GM19240 (cell line): ENCODE results near the gene RFX6.
"Not testable (repeated sequence)": the region's sequence is repeated elsewhere in the genome, so short reads cannot be mapped to it uniquely, and the experiment has no call there.

Source experiments
- DNase-seq: peaks from one replicate; pipeline ENCODE4 v3.0.0; 2011; ENCODE audit warnings: low spot score; ENCODE audit not compliant: insufficient read length

Gene RFX6

GRCh38 chr6:116876635-116877611, at the start of gene RFX6:
TSS of gene RFX6 (plus strand) at chr6:116877242. CDS start at chr6:116877276, 34 bp downstream.
- DNase-seq = no peak

GRCh38 chr6:116827561-116828240, 49.3 kb upstream of the RFX6 start:
- no peak for DNase-seq

GRCh38 chr6:116828983-116829382, 48.1 kb upstream of the RFX6 start, which contains the start of gene GPRC6A:
TSS of gene GPRC6A (minus strand) at chr6:116829083. CDS start at chr6:116829013, 70 bp downstream.
- DNase-seq = no peak

GRCh38 chr6:116834526-116834925, 42.5 kb upstream of the RFX6 start:
- DNase-seq = not testable (repeated sequence)

GRCh38 chr6:116836606-116837342, 40.3 kb upstream of the RFX6 start:
- DNase-seq = no peak

- no peak for DNase-seq
Observed at GRCh38 chr6:116840091-116840490, 37.0 kb upstream of the RFX6 start.

GRCh38 chr6:116842459-116842858, 34.6 kb upstream of the RFX6 start:
- no peak for DNase-seq

- no peak for DNase-seq
Observed at GRCh38 chr6:116847227-116847626, 29.8 kb upstream of the RFX6 start.

- DNase-seq = no peak
Observed at GRCh38 chr6:116858060-116858459, 19.0 kb upstream of the RFX6 start.

- DNase-seq = no peak
Observed at GRCh38 chr6:116859264-116859663, 17.8 kb upstream of the RFX6 start.

GRCh38 chr6:116866281-116866871, 10.7 kb upstream of the RFX6 start:
- no peak for DNase-seq

GRCh38 chr6:116872771-116873170, 4.3 kb upstream of the RFX6 start:
- DNase-seq = no peak

GRCh38 chr6:116876107-116876506, 935 bp upstream of the RFX6 start:
- DNase-seq = no peak

GRCh38 chr6:116877743-116878142, 701 bp downstream of the RFX6 start:
- DNase-seq = no peak

- DNase-seq = no peak
Observed at GRCh38 chr6:116881236-116881635, 4.2 kb downstream of the RFX6 start.

GRCh38 chr6:116883005-116883404, 6.0 kb downstream of the RFX6 start:
- DNase-seq = no peak

- DNase-seq = no peak
Observed at GRCh38 chr6:116884530-116884929, 7.5 kb downstream of the RFX6 start.

- DNase-seq = no peak
Observed at GRCh38 chr6:116887168-116887567, 10.1 kb downstream of the RFX6 start.

GRCh38 chr6:116887894-116888293, 10.9 kb downstream of the RFX6 start:
- DNase-seq = no peak

GRCh38 chr6:116888732-116889360, 11.8 kb downstream of the RFX6 start:
- DNase-seq = no peak

GRCh38 chr6:116894669-116895068, 17.6 kb downstream of the RFX6 start:
- no peak for DNase-seq
